Right lung (tissue), 5 donors: ENCODE measurements around the gene PLXNC1. TPM values are rescaled to one million over a fixed set of nuclear protein-coding genes. Genes with fewer than 3 reads are reported as not detected.
A peak's percentile ranks its signal among the peaks of the same experiment; 100 is the strongest.

ENCODE experiments used
- DNase-seq, 2 donors: peaks; one replicate each; pipeline ENCODE4 v3.0.0-alpha.2; 2013
- polyA plus RNA-seq, 5 donors: library from polyadenylated mRNA; unstranded; fragments of 120-200 nt; gene quantifications; one replicate each; pipeline versions ENCODE4 v1.2.1 to v1.2.3, GENCODE V29; 2013; ENCODE audit warnings: inconsistent platforms in 1 of 5, low replicate concordance in 1 of 5; ENCODE audit not compliant: insufficient read length in 5 of 5, insufficient read depth in 1 of 5

PLXNC1 gene
- polyA plus RNA-seq, 5 donors, result 8.1 to 11.7 (median 10.0) TPM

GRCh38 chr12:94239332-94239993 is 91.1 kb downstream of the PLXNC1 start:
- DNase-seq, result no peak

- DNase-seq, result no peak
Measured at GRCh38 chr12:94240171-94240570, 91.8 kb downstream of the PLXNC1 start.

DNA sequence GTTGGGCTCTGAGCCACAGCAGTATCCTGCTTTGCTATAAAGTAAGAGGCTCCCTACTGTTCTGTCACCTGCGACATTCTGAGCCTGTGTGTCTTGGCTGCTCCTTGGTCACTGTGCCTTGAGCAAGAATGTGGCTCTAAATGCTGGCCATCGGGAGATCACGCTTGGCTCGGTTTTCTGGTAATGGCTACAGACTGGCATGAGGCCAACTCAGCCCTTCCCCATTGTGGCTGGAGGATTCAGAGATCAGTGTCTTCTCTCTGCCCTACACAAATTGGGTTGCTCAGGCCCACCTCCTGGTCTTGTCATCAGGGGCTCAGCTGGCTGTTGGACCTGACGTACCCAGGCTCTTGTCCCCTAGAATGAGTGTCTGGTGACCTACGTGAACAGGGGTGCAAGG is 94.5 kb downstream of the PLXNC1 start:
- DNase-seq, result no peak

DNA sequence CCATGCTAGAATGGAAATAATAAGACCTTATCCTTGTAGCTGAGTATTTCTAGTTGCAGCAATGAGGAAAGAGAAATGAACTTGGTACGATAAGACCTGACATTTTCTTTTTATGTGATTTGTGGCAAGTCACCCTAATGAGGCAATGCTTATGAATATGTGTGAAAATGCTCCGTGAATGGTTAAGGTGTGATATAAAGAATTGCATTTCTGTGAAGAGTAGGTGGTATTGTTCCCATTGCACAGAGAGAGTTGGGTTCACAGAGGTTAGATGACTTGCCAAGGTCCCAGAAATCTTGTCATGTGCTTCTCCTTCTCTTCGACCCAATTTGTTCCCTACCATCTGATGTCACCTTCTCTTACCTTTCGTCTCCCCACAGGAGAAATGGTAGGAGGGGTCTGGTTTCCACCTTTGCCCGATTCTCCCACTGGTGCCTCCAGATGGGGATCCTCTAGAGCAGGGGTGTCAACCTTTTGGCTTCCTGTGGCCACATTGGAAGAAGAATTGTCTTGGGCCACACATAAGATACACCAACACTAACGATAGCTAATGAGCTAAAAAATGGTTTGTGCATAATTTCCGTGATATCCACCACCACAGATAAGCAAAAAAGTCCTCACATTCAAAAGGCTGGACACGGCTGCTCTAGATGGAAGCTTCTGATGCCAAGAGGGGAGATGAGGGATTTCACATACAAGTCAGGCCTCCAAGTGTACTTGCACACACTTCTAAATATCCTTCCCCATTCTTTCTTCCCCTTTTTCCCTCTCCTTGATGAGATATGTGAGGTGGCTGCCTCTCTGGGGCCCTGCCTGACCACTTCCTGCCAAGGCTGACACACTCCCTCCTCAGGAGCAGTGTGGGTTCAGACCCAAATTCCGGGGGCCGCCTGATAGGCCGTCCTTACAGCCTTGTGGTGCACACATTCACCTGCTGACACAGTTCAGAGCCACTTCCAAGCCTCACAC is 96.1 kb downstream of the PLXNC1 start:
- DNase-seq, result no peak

- no peak for DNase-seq
Measured at GRCh38 chr12:94245631-94246383, 97.4 kb downstream of the PLXNC1 start.

DNA sequence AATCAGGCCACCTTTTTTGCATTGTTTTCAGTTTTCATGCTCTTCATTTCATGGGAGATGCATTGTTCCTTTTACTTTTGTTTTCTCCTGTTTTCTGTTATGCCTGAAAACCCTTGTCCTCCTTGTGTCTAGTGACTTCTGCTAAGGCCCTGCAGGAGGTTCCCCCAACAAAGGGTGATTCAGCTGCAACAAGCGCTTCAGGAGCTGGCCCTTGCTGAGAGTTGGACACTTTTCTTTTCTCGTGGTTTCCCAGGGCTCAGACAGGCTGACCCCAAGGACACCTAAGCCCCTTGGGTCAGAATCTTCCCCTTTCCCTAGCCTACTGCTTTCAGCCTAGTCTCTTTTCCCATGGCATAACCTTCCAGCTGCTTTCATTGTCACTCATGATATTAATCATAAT is 98.9 kb downstream of the PLXNC1 start:
- no peak for DNase-seq

DNA sequence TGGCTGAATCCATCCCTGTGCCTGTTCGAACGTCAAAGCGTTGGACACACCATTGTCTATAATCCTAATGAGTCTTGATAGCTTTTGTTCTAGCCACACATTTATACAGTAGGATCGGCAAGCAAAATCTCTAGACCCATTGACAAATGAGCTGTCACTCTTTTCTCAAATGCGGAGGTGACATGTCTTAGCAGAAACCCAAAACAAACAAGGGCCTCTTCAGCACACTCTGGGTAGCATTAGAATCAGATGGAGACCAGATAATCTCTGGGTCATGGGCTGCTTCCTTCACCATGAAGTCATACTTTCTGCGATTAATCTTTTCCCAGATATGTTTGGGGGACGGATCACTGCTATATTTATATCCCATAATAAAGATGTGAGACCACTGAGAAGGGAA is 100.2 kb downstream of the PLXNC1 start:
- no peak for DNase-seq

- DNase-seq, result no peak
Measured at GRCh38 chr12:94250130-94250529, 101.8 kb downstream of the PLXNC1 start.

DNA sequence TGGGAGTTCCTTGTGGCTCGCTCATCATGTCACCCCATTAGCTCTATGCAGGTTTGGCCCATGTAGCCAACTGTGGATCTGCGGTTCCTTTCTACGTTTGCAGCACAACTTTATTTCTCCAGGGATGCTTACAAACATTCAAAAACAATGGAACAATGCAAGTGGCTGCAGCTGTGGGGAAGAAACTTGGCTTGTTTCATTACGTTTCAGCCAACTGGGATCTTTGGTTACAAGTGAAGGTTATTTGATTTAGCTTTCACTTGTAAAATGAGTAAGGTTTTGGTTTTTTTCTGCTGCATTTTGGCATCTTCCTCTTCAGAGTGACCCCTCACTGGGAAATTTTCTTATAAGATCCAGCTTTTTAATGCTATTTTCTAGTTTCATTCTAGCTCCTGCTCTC is 105.9 kb downstream of the PLXNC1 start:
- no peak for DNase-seq

DNA sequence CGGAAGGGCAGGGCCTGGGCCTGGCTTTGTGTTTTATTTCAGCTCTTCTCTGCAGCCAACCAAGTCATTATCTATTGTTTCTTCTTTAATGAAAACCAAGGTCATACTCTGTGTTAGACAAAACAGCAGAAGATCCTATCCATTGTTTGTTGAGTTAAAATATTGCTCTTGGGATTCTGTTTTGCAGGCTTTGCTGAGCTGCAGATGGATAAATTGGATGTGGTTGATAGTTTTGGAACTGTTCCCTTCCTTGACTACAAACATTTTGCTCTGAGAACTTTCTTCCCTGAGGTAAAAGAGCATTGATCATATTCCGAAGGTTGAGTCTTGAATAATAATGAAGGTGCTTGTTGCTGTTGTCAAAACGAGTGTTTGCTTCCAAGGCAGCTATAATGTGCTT is 106.6 kb downstream of the PLXNC1 start:
- DNase-seq, result no peak

DNA sequence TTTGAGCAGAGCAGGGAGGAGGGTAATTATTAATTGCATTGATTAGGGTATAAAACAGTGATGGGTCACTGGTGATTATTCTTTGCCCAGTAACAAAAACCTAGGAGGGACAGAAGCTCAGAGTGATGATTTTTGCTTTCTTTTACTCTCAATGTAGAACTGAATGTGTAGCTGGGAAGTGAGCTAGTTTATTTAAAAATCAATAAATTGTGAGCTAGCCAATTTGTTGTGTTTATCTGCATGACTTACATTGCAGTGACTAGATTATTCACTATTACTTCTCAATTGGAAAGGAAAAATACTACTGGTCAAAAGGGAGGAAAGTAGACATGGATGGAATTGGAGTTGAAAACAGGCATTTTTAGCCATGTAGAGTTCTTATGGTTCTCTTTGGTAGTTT is 107.1 kb downstream of the PLXNC1 start:
- DNase-seq, result no peak

- no peak for DNase-seq
Measured at GRCh38 chr12:94258593-94258992, 110.2 kb downstream of the PLXNC1 start.

GRCh38 chr12:94260017-94260416 is 111.6 kb downstream of the PLXNC1 start:
- DNase-seq, result no peak

- DNase-seq, result no peak
Measured at GRCh38 chr12:94260717-94261116, 112.3 kb downstream of the PLXNC1 start.

DNA sequence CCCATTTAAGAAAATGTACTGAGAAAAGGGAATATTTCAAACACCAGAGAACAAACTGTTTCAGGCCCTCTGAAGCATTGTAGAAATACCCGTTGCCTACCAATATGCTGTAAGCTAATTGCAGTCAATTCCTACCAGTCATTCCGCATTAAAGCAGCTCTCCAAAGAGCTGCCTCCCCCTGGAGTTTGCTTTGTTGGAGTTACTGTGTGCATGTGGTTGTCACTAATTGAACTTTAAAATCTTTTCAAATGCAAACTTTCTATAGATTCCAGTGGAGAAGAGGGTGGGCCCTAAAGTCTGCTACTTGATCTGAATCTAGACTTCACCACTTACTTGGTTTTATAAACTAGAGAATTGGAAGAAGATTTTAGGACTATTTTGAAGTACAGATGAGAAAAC is 112.7 kb downstream of the PLXNC1 start:
- DNase-seq, result no peak

- DNase-seq, result no peak
Measured at GRCh38 chr12:94261786-94262185, 113.4 kb downstream of the PLXNC1 start.

- DNase-seq, result peak; percentile 95 to 97
Measured at GRCh38 chr12:94262228-94263010, 114.0 kb downstream of the PLXNC1 start.

GRCh38 chr12:94263011-94263811 is 114.8 kb downstream of the PLXNC1 start:
- no peak for DNase-seq

GRCh38 chr12:94263905-94264561 is 115.7 kb downstream of the PLXNC1 start:
- no peak for DNase-seq
